GM23248 (cell line): ENCODE measurements around the gene HMG20B. TPM values are rescaled to one million over a fixed set of nuclear protein-coding genes. Genes with fewer than 3 reads are reported as not detected.

Source experiments
- DNase-seq: peaks from one replicate; pipeline ENCODE4 v3.0.0-alpha.2; 2015
- H2AFZ ChIP-seq: fragments of 200-600 bp; sonication (generic); 2 replicates; pipeline ENCODE4 v1.6.1; 2016; ENCODE audit warnings: antibody characterized with exemption
- H3F3A ChIP-seq: fragments of 200-600 bp; sonication (generic); 2 replicates; pipeline ENCODE4 v1.6.1; 2016; ENCODE audit warnings: mild to moderate bottlenecking, antibody characterized with exemption, mixed run types; ENCODE audit not compliant: insufficient read depth
- H3K27ac ChIP-seq: fragments of 200-600 bp; sonication (generic); 2 replicates; pipeline ENCODE4 v1.5.1; 2016; ENCODE audit warnings: mild to moderate bottlenecking
- H3K27me3 ChIP-seq: fragments of 200-600 bp; sonication (generic); replicated peaks from 2 replicates; pipeline ENCODE4 v1.6.1; 2016; ENCODE audit warnings: mild to moderate bottlenecking; ENCODE audit not compliant: insufficient read depth
- H3K36me3 ChIP-seq: fragments of 200-600 bp; sonication (generic); 2 replicates; pipeline ENCODE4 v1.6.1; 2016; ENCODE audit warnings: low read depth, mild to moderate bottlenecking
- H3K4me1 ChIP-seq: fragments of 200-600 bp; sonication (generic); 2 replicates; pipeline ENCODE4 v1.6.1; 2016; ENCODE audit warnings: mild to moderate bottlenecking; ENCODE audit not compliant: insufficient read depth
- H3K4me2 ChIP-seq: fragments of 200-600 bp; sonication (generic); one replicate; pipeline ENCODE4 v1.6.1; 2016; ENCODE audit warnings: mild to moderate bottlenecking; ENCODE audit not compliant: unreplicated experiment
- H3K4me3 ChIP-seq: fragments of 200-600 bp; sonication (generic); 2 replicates; pipeline ENCODE4 v1.5.1; 2016; ENCODE audit warnings: mild to moderate bottlenecking
- H3K79me2 ChIP-seq: fragments of 200-600 bp; sonication (generic); 2 replicates; pipeline ENCODE4 v1.6.1; 2016; ENCODE audit warnings: mild to moderate bottlenecking; ENCODE audit not compliant: insufficient read depth
- H3K9ac ChIP-seq: fragments of 200-600 bp; sonication (generic); 2 replicates; pipeline ENCODE4 v1.6.1; 2016; ENCODE audit warnings: mild to moderate bottlenecking
- H3K9me2 ChIP-seq: fragments of 200-600 bp; sonication (generic); 2 replicates; pipeline ENCODE4 v1.6.1; 2016; ENCODE audit warnings: mixed run types, mild to moderate bottlenecking, moderate library complexity; ENCODE audit not compliant: insufficient read depth
- H3K9me3 ChIP-seq: fragments of 200-600 bp; sonication (generic); one replicate; pipeline ENCODE4 v1.6.1; 2017; ENCODE audit warnings: low read depth
- H4K20me1 ChIP-seq: fragments of 200-600 bp; sonication (generic); 2 replicates; pipeline ENCODE4 v1.6.0; 2016; ENCODE audit not compliant: insufficient read depth
- EZH2 ChIP-seq: fragments of 200-600 bp; sonication (generic); IDR thresholded peaks from 2 replicates; pipeline ENCODE4 v1.6.1; 2018; ENCODE audit warnings: antibody characterized with exemption, mild to moderate bottlenecking; ENCODE audit not compliant: insufficient read depth, poor library complexity, severe bottlenecking
- EZH2phosphoT487 ChIP-seq: fragments of 200-600 bp; sonication (generic); IDR thresholded peaks from 2 replicates; pipeline ENCODE4 v1.6.1; 2018; ENCODE audit warnings: antibody characterized with exemption, moderate library complexity, mild to moderate bottlenecking, low read depth; ENCODE audit not compliant: insufficient read depth
- WGBS, 2 experiments: methylation state at CpG; one replicate each; pipeline ENCODE4 v1.1.6; 2015 to 2017; ENCODE audit warnings: low lambda C conversion rate in 2 of 2, low coverage in 1 of 2; ENCODE audit errors: missing lambda C conversion rate in 2 of 2; 5-methylcytosine and 5-hydroxymethylcytosine counted together
- in situ Hi-C: fragments of 300-500 bp; cut with MboI; formaldehyde crosslinking; loops from 2 replicates; pipeline ENCODE4 v1.15.0; 2020
- polyA plus RNA-seq: library from polyadenylated mRNA; unstranded; fragments of >200 nt; fragmentation: Nextera tagmentation; extraction: Ambion mirVana; gene quantifications from 2 replicates; pipeline ENCODE4 v1.2.1, GENCODE V29; 2016
- total RNA-seq: library from RNA; depleted of rRNA; stranded (reverse); fragments of >200 nt; shearing (Covaris generic); gene quantifications from 2 replicates; pipeline ENCODE4 v1.2.3, GENCODE V29; 2014

HMG20B gene
- total and polyA plus RNA-seq, 2 experiments from 2014 or later, result 83.9 to 112 TPM

- no peak overlapping the region for H3K4me2 ChIP-seq
Measured at GRCh38 chr19:3604227-3604986, 31.7 kb downstream of the HMG20B start.

GRCh38 chr19:3604987-3605343 lies 32.2 kb downstream of the HMG20B start:
- Histone ChIP-seq H3K9ac (no peak overlapping the region), H3K79me2 (no peaks in the 10 kb centered on the region), H3K9me2 (no peaks in the 10 kb centered on the region), H3K27ac (no peak overlapping the region), H3K36me3 (no peaks in the 10 kb centered on the region), H3K4me2 (no peak overlapping the region), H4K20me1 (no peaks in the 10 kb centered on the region), H3F3A (no peaks in the 10 kb centered on the region; the same call in 1 of the 2 replicates), H3K27me3 (no peaks in the 10 kb centered on the region), H3K9me3 (no peaks in the 10 kb centered on the region), H3K4me3 (no peak overlapping the region), H2AFZ (no peak overlapping the region), H3K4me1 (no peaks in the 10 kb centered on the region)
- 76 to 82% methylated on average over 9 to 11 of the region's 11 CpGs for WGBS, 2 experiments
- DNase-seq, result no peak
- in situ Hi-C loops, result loop anchor here (25.0 kb wide), 1 partner anchor 293 kb away; no protein-coding TSS in a partner anchor
- TF ChIP-seq EZH2, result no peak
- TF ChIP-seq EZH2phosphoT487, result no peak

More at GRCh38 chr19:3604227-3604986, 31.7 kb downstream of the HMG20B start:
- 82 to 83% methylated on average over 21 to 27 of the region's 27 CpGs for WGBS, 2 experiments
- no peaks in the 10 kb centered on the region for H4K20me1 ChIP-seq
- H3K36me3 ChIP-seq, result no peaks in the 10 kb centered on the region
- in situ Hi-C loops, result loop anchor here (25.0 kb wide), 1 partner anchor 292 kb away; no protein-coding TSS in a partner anchor
- no peak overlapping the region for H3K27ac ChIP-seq
- no peaks in the 10 kb centered on the region for H3K79me2 ChIP-seq
- no peak overlapping the region for H3K9ac ChIP-seq
- H3K9me3 ChIP-seq, result no peaks in the 10 kb centered on the region
- H3K27me3 ChIP-seq, result no peaks in the 10 kb centered on the region
- no peak overlapping the region for H3K4me3 ChIP-seq
- H3F3A ChIP-seq, result no peaks in the 10 kb centered on the region; the same call in 1 of the 2 replicates
- DNase-seq, result no peak
- H2AFZ ChIP-seq, result no peak overlapping the region
- no peaks in the 10 kb centered on the region for H3K9me2 ChIP-seq
- no peaks in the 10 kb centered on the region for H3K4me1 ChIP-seq
- TF ChIP-seq EZH2phosphoT487 (no peak), EZH2 (no peak)

- Histone ChIP-seq H3K36me3 (no peaks in the 10 kb centered on the region), H3K79me2 (no peaks in the 10 kb centered on the region), H3K27me3 (no peaks in the 10 kb centered on the region), H3K27ac (no peak overlapping the region), H4K20me1 (no peaks in the 10 kb centered on the region), H3K4me2 (no peak overlapping the region), H3K9me2 (no peaks in the 10 kb centered on the region), H3F3A (no peaks in the 10 kb centered on the region; the same call in 1 of the 2 replicates), H3K4me1 (no peaks in the 10 kb centered on the region), H3K9me3 (no peaks in the 10 kb centered on the region), H2AFZ (no peak overlapping the region), H3K4me3 (no peak overlapping the region), H3K9ac (no peak overlapping the region)
- 89 to 98% methylated on average over 3 of the region's 3 CpGs for WGBS, 2 experiments
- in situ Hi-C loops, result loop anchor here (25.0 kb wide), 1 partner anchor 293 kb away; no protein-coding TSS in a partner anchor
- no peak for TF ChIP-seq EZH2
- TF ChIP-seq EZH2phosphoT487, result no peak
- DNase-seq, result no peak
Measured at GRCh38 chr19:3605361-3605760, 32.6 kb downstream of the HMG20B start.

- 75 to 79% methylated on average over 5 of the region's 5 CpGs for WGBS, 2 experiments
- H3K27me3 ChIP-seq, result no peaks in the 10 kb centered on the region
- peak overlapping the region; percentile 79; the same call in 1 of the 2 replicates for H3K9ac ChIP-seq
- no peak overlapping the region for H3K27ac ChIP-seq
- DNase-seq, result no peak
- H3K79me2 ChIP-seq, result no peaks in the 10 kb centered on the region
- peak overlapping the region; percentile 80; the same call in 1 of the 2 replicates for H2AFZ ChIP-seq
- TF ChIP-seq EZH2phosphoT487 (no peak), EZH2 (no peak)
- H3K4me1 ChIP-seq, result no peaks in the 10 kb centered on the region
- H3K9me3 ChIP-seq, result no peaks in the 10 kb centered on the region
- H4K20me1 ChIP-seq, result no peaks in the 10 kb centered on the region
- H3F3A ChIP-seq, result no peaks in the 10 kb centered on the region; the same call in 1 of the 2 replicates
- in situ Hi-C loops, result loop anchor here (25.0 kb wide), 1 partner anchor 293 kb away; no protein-coding TSS in a partner anchor
- H3K4me2 ChIP-seq, result peak overlapping the region; percentile 68
- H3K36me3 ChIP-seq, result no peaks in the 10 kb centered on the region
- H3K4me3 ChIP-seq, result peak overlapping the region; percentile 70
- no peaks in the 10 kb centered on the region for H3K9me2 ChIP-seq
Measured at GRCh38 chr19:3605770-3606169, 33.0 kb downstream of the HMG20B start.
